ENCODE data around the gene GPR132. TPM values are rescaled to one million over a fixed set of nuclear protein-coding genes. Genes with fewer than 3 reads are reported as not detected.
A peak's percentile ranks its signal among the peaks of the same experiment; 100 is the strongest.

Gene GPR132
- total RNA-seq, 3 donors from 2014 or later (not counting 1 experiment from before 2014, with no cell fraction given): 18.2 to 30.3 (median 26.7) TPM

- H3K27ac Mint-ChIP-seq: no peak overlapping the region
- no peak for TF ChIP-seq CTCF (IDR thresholded peaks at IDR 0.05)
- no peaks in the 10 kb centered on the region for H3K27me3 Mint-ChIP-seq (ENCODE audit: low read depth in 2 of 2)
These were observed 38.2 kb downstream of the GPR132 start for GRCh38 chr14:105026802-105027563.

DNA sequence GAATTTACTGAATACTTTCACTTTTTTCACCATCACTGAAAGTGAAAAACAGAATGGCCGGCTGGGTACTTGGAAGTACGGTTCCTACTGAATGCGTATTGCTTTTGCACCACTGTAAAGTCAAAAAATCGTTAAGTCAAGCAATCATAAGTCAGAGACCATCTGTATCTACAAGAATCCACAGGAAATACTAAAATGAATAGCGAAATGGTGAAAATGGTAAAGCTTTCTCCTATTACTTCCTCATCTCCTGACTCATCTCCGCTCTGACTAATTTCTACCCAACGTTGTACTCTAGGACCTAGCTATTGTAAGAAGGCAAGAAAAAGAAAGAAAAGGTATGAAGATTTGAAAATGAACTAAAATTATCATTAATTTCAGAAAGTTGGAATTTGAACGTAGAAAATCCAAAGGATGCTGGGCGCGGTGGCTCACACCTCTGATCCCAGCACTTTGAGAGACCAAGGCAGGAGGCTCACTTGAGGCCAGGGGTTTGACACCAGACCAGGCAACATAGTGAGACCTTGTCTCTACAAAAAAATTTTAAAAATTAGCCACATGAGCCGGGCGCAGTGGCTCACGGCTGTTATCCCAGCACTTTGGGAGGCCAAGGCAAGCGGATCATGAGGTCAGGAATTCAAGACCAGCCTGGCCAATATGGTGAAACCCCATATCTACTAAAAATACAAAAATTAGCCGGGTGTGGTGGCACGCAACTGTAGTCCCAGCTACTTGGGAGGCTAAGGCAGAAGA is 39.0 kb downstream of the GPR132 start:
- Mint-ChIP-seq H3K27me3 (ENCODE audit: low read depth in 2 of 2) (no peaks in the 10 kb centered on the region), H3K4me1 (peaks cover 12% of the 10 kb centered on the region in 2 donors), H3K27ac (no peak overlapping the region), H3K4me3 (no peak overlapping the region), H3K9me3 (no peaks in the 10 kb centered on the region), H3K36me3 (no peaks in the 10 kb centered on the region)
- Histone ChIP-seq H3K4me3 (ENCODE audit: low read length) (no peak overlapping the region), H3K27ac (ENCODE audit: low read length) (peak overlapping the region; percentile 30), H3K9me3 (ENCODE audit: control insufficient read depth, insufficient read depth, low read length) (no peaks in the 10 kb centered on the region), H3K27me3 (ENCODE audit: control insufficient read depth, insufficient read depth, low read length) (no peaks in the 10 kb centered on the region), H3K4me1 (ENCODE audit: control insufficient read depth, insufficient read depth, low read length) (peaks cover 24% of the 10 kb centered on the region), H3K36me3 (ENCODE audit: control insufficient read depth, insufficient read depth, low read length) (no peaks in the 10 kb centered on the region)
- intact Hi-C loops (cut with micrococcal nuclease): no loop called here
- TF ChIP-seq CTCF (IDR thresholded peaks at IDR 0.05): no peak
- WGBS (ENCODE audit: insufficient coverage): 80% methylated on average over 12 of the region's 16 CpGs
- DNase-seq: no peak
- no peak for ATAC-seq

More at GRCh38 chr14:105026802-105027563, 38.2 kb downstream of the GPR132 start:
- intact Hi-C loops (cut with micrococcal nuclease): no loop called here
- no peak for DNase-seq
- peaks cover 4 to 5% of the 10 kb centered on the region in 2 donors for H3K4me1 Mint-ChIP-seq
- no peak for ATAC-seq
- H3K36me3 ChIP-seq (ENCODE audit: control insufficient read depth, insufficient read depth, low read length): no peaks in the 10 kb centered on the region
- no peaks in the 10 kb centered on the region for H3K36me3 Mint-ChIP-seq
- WGBS (ENCODE audit: insufficient coverage): no CpG with 5 or more reads among the region's 1 CpG
- no peaks in the 10 kb centered on the region for H3K9me3 ChIP-seq (ENCODE audit: control insufficient read depth, insufficient read depth, low read length)
- no peaks in the 10 kb centered on the region for H3K27me3 ChIP-seq (ENCODE audit: control insufficient read depth, insufficient read depth, low read length)
- H3K9me3 Mint-ChIP-seq: no peaks in the 10 kb centered on the region
- H3K4me3 Mint-ChIP-seq: no peak overlapping the region
- no peak overlapping the region for H3K27ac ChIP-seq (ENCODE audit: low read length)
- no peak overlapping the region for H3K4me3 ChIP-seq (ENCODE audit: low read length)
- H3K4me1 ChIP-seq (ENCODE audit: control insufficient read depth, insufficient read depth, low read length): peaks cover 17% of the 10 kb centered on the region

- Mint-ChIP-seq H3K4me1 (peaks cover 12% of the 10 kb centered on the region in 2 donors), H3K27ac (peak overlapping the region; percentile 43 to 53), H3K36me3 (no peaks in the 10 kb centered on the region), H3K27me3 (ENCODE audit: low read depth in 2 of 2) (no peaks in the 10 kb centered on the region), H3K9me3 (no peaks in the 10 kb centered on the region), H3K4me3 (no peak overlapping the region)
- no peak for TF ChIP-seq CTCF (IDR thresholded peaks at IDR 0.05)
- WGBS (ENCODE audit: insufficient coverage): 95% methylated on average over 6 of the region's 6 CpGs
- peaks cover 24% of the 10 kb centered on the region for H3K4me1 ChIP-seq (ENCODE audit: control insufficient read depth, insufficient read depth, low read length)
- no peaks in the 10 kb centered on the region for H3K27me3 ChIP-seq (ENCODE audit: control insufficient read depth, insufficient read depth, low read length)
- no peaks in the 10 kb centered on the region for H3K36me3 ChIP-seq (ENCODE audit: control insufficient read depth, insufficient read depth, low read length)
- ATAC-seq (no peak), DNase-seq (no peak)
- H3K4me3 ChIP-seq (ENCODE audit: low read length): no peak overlapping the region
- no peaks in the 10 kb centered on the region for H3K9me3 ChIP-seq (ENCODE audit: control insufficient read depth, insufficient read depth, low read length)
- peak overlapping the region; percentile 37 for H3K27ac ChIP-seq (ENCODE audit: low read length)
- intact Hi-C loops (cut with micrococcal nuclease): no loop called here
These were observed 39.8 kb downstream of the GPR132 start for GRCh38 chr14:105025429-105025828.
